Measurements from ENCODE around the gene ZBTB39. TPM values are rescaled to one million over a fixed set of nuclear protein-coding genes. Genes with fewer than 3 reads are reported as not detected.
"Not testable (repeated sequence)": the region's sequence is repeated elsewhere in the genome, so short reads cannot be mapped to it uniquely, and the experiment has no call there.

Gene ZBTB39
- total RNA-seq, 1 donor from 2014 or later = 5.7 TPM

DNA sequence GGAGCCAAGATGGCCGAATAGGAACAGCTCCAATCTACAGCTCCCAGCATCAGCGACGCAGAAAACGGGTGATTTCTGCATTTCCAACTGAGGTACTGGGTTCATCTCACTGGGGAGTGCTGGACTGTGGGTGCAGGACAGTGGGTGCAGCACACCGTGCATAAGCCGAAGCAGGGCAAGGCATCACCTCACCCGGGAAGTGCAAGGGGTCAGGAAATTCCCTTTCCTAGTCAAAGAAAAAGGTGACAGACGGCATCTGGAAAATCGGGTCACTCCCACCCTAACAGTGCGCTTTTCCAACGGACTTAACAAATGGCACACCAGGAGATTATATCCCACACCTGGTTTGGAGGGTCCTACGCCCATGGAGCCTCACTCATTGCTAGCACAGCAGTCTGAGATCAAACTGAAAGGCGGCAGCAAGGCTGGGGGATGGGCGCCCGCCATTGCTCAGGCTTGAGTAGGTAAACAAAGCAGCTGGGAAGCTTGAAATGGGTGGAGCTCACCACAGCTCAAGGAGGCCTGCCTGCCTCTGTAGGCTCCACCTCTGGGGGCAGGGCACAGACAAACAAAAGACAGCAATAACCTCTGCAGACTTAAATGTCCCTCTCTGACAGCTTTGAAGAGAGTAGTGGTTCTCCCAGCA, 40.2 kb downstream of the ZBTB39 start:
- H3K27ac ChIP-seq (ENCODE audit: low read depth, low read length); H3K36me3 ChIP-seq (ENCODE audit: control insufficient read depth in 3 of 3, insufficient read depth in 3 of 3, low read length in 3 of 3); H3K27me3 ChIP-seq (ENCODE audit: control insufficient read depth in 3 of 3, insufficient read depth in 3 of 3, low read length in 3 of 3); H3K9ac ChIP-seq (ENCODE audit: low read depth in 1 of 3, low read length in 3 of 3); H3K4me1 ChIP-seq (ENCODE audit: control insufficient read depth in 3 of 3, insufficient read depth in 3 of 3, low read length in 3 of 3); H3K4me3 ChIP-seq (ENCODE audit: low read length in 3 of 3); H3K9me3 ChIP-seq (ENCODE audit: control insufficient read depth in 3 of 3, low read length in 3 of 3): not testable (repeated sequence)

DNA sequence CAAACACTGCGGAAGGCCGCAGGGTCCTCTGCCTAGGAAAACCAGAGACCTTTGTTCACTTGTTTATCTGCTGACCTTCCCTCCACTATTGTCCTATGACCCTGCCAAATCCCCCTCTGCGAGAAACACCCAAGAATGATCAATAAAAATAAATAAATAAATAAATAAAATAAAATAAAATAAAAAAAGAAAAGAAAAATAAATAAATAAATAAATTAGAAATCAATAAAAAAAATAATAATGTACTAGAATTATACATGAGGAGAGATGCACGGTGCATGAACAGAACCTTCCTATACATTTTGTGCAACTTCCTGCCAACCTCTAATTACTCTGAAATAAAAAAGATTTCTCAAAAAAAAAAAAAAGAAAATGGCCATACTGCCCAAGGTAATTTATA, 41.2 kb downstream of the ZBTB39 start:
- not testable (repeated sequence) for H3K27me3 ChIP-seq (ENCODE audit: control insufficient read depth in 3 of 3, insufficient read depth in 3 of 3, low read length in 3 of 3); H3K36me3 ChIP-seq (ENCODE audit: control insufficient read depth in 3 of 3, insufficient read depth in 3 of 3, low read length in 3 of 3); H3K4me3 ChIP-seq (ENCODE audit: low read length in 3 of 3); H3K9me3 ChIP-seq (ENCODE audit: control insufficient read depth in 3 of 3, low read length in 3 of 3); H3K9ac ChIP-seq (ENCODE audit: low read depth in 1 of 3, low read length in 3 of 3); H3K27ac ChIP-seq (ENCODE audit: low read depth, low read length); H3K4me1 ChIP-seq (ENCODE audit: control insufficient read depth in 3 of 3, insufficient read depth in 3 of 3, low read length in 3 of 3)

- H3K4me3 ChIP-seq (ENCODE audit: low read length in 3 of 3); H3K9ac ChIP-seq (ENCODE audit: low read depth in 1 of 3, low read length in 3 of 3); H3K9me3 ChIP-seq (ENCODE audit: control insufficient read depth in 3 of 3, low read length in 3 of 3); H3K36me3 ChIP-seq (ENCODE audit: control insufficient read depth in 3 of 3, insufficient read depth in 3 of 3, low read length in 3 of 3); H3K27ac ChIP-seq (ENCODE audit: low read depth, low read length); H3K4me1 ChIP-seq (ENCODE audit: control insufficient read depth in 3 of 3, insufficient read depth in 3 of 3, low read length in 3 of 3); H3K27me3 ChIP-seq (ENCODE audit: control insufficient read depth in 3 of 3, insufficient read depth in 3 of 3, low read length in 3 of 3): not testable (repeated sequence)
Measured at GRCh38 chr12:56963557-56963956, 42.8 kb downstream of the ZBTB39 start.

DNA sequence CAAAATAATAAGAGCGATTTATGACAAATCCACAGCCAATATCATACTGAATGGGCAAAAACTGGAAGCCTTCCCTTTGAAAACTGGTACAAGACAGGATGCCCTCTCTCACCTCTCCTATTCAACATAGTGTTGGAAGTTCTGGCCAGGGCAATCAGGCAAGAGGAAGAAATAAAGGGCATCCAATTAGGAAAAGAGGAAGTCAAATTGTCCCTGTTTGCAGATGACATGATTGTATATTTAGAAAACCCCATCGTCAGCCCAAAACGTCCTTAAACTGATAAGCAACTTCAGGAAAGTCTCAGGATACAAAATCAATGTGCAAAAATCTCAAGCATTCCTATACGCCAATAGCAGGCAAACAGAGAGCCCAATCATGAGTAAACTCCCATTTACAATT, 44.1 kb downstream of the ZBTB39 start:
- not testable (repeated sequence) for H3K9me3 ChIP-seq (ENCODE audit: control insufficient read depth in 3 of 3, low read length in 3 of 3); H3K4me3 ChIP-seq (ENCODE audit: low read length in 3 of 3); H3K36me3 ChIP-seq (ENCODE audit: control insufficient read depth in 3 of 3, insufficient read depth in 3 of 3, low read length in 3 of 3); H3K4me1 ChIP-seq (ENCODE audit: control insufficient read depth in 3 of 3, insufficient read depth in 3 of 3, low read length in 3 of 3); H3K27ac ChIP-seq (ENCODE audit: low read depth, low read length); H3K9ac ChIP-seq (ENCODE audit: low read depth in 1 of 3, low read length in 3 of 3); H3K27me3 ChIP-seq (ENCODE audit: control insufficient read depth in 3 of 3, insufficient read depth in 3 of 3, low read length in 3 of 3)

DNA sequence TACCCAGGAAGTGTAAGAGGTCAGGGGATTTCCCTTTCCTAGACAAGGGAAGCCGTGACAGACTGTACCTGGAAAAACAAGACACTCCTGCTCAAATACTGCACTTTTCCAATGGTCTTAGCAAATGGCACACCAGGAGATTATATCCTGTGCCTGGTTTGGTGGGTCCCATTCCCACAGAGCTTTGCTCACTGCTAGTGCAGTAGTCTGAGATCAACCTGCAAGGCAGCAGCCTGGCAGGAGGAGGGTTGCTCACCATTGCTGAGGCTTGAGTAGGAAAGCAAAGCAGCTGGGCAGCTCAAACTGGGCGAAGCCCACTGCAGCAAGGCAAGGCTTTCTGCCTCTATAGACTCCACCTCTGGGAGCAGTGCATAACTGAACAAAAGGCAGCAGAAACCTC, 47.9 kb downstream of the ZBTB39 start:
- Histone ChIP-seq H3K4me1 (ENCODE audit: control insufficient read depth in 3 of 3, insufficient read depth in 3 of 3, low read length in 3 of 3) (no peaks in the 10 kb centered on the region), H3K27me3 (ENCODE audit: control insufficient read depth in 3 of 3, insufficient read depth in 3 of 3, low read length in 3 of 3) (no peaks in the 10 kb centered on the region), H3K9me3 (ENCODE audit: control insufficient read depth in 3 of 3, low read length in 3 of 3) (peaks cover 0 to 4% (median 3%) of the 10 kb centered on the region in 3 donors), H3K36me3 (ENCODE audit: control insufficient read depth in 3 of 3, insufficient read depth in 3 of 3, low read length in 3 of 3) (no peaks in the 10 kb centered on the region), H3K9ac (ENCODE audit: low read depth in 1 of 3, low read length in 3 of 3) (no peak overlapping the region), H3K27ac (ENCODE audit: low read depth, low read length) (no peak overlapping the region), H3K4me3 (ENCODE audit: low read length in 3 of 3) (no peak overlapping the region)

DNA sequence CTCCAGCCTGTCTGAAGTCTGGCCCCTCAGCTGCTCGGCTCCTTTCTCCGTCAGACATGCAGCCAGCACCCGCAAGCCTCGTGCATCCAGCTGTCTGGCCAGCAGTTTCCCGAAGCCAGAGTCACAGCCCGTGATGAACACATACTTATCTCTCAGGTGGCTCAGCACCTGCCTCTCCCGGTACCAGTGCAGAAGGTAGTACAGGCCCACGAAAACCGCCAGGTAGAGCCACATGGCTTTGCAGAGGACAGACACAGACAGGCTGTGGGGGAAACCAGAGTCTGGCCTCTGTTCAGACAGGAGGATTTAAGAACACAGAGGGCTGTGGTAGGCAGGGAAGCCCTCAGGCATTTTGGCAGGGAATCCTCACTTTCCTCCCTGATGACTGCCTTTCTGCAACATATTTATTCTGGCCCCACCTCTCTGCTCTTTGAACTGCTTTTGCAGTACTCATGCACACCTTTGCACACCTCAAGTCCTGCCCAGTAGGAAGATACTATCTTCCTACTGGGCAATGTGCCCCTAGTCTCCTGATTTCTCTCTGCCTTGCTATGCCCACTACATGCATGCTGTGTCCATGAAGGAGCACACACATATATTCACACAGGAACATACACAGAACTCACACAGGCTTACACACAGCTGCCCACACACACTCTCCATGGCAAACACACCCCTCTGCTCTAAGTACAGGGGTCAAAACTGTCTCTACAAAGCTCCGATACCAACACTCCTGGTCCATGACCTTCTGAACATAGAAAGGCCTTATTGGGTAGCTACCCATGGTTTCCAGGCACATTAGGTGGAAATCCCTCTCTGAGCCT, 48.9 kb downstream of the ZBTB39 start, which contains the start of gene RDH16:
TSS of gene RDH16 (minus strand) at position 380 of the 824 bp plus-strand sequence. CDS start at position 234, 146 bp downstream.
- peaks cover 0 to 4% (median 3%) of the 10 kb centered on the region in 3 donors for H3K9me3 ChIP-seq (ENCODE audit: control insufficient read depth in 3 of 3, low read length in 3 of 3)
- H3K27me3 ChIP-seq (ENCODE audit: control insufficient read depth in 3 of 3, insufficient read depth in 3 of 3, low read length in 3 of 3) = no peaks in the 10 kb centered on the region
- H3K36me3 ChIP-seq (ENCODE audit: control insufficient read depth in 3 of 3, insufficient read depth in 3 of 3, low read length in 3 of 3) = peaks cover 0 to 1% (median 0%) of the 10 kb centered on the region in 3 donors

DNA sequence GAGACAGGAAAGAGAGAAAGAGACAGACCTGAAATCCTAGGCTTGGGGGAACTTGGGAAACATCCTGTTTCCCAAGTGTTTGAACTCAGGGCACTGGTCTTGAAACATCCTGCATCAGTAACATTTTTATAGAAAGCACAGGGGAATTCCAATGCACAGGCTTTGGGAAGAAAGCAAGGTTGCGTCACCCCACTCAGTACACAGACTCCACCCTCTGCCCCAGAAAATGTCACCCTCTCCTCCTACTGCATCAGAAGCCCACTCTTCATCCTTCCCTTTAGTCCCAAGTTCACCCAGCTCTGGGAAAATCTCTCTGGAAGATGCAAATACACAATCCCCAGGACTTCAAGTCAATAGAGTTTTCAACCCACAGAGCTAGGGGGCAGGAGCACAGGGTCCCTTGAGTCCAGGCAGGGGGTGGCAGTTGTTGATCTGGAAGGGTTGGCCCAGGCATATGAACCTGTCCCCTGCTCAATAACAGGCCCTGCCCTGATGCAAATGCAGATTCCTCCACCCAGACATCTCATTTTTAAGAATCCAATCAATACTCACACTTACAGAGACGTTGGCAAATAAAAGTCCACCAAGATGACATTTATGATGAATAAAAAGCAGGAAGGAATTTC, 50.6 kb downstream of the ZBTB39 start:
- Histone ChIP-seq H3K27ac (ENCODE audit: low read depth, low read length) (no peak overlapping the region), H3K9ac (ENCODE audit: low read depth in 1 of 3, low read length in 3 of 3) (no peak overlapping the region), H3K4me3 (ENCODE audit: low read length in 3 of 3) (no peak overlapping the region), H3K9me3 (ENCODE audit: control insufficient read depth in 3 of 3, low read length in 3 of 3) (peaks cover 0 to 4% (median 3%) of the 10 kb centered on the region in 3 donors), H3K36me3 (ENCODE audit: control insufficient read depth in 3 of 3, insufficient read depth in 3 of 3, low read length in 3 of 3) (peaks cover 0 to 3% (median 2%) of the 10 kb centered on the region in 3 donors), H3K4me1 (ENCODE audit: control insufficient read depth in 3 of 3, insufficient read depth in 3 of 3, low read length in 3 of 3) (no peaks in the 10 kb centered on the region), H3K27me3 (ENCODE audit: control insufficient read depth in 3 of 3, insufficient read depth in 3 of 3, low read length in 3 of 3) (no peaks in the 10 kb centered on the region)

More for the DNA sequence above, 48.9 kb downstream of the ZBTB39 start, which contains the start of gene RDH16:
- Histone ChIP-seq H3K9ac (ENCODE audit: low read depth in 1 of 3, low read length in 3 of 3) (no peak within 1 kb of the TSS), H3K27ac (ENCODE audit: low read depth, low read length) (no peak within 1 kb of the TSS), H3K4me3 (ENCODE audit: low read length in 3 of 3) (no peak within 1 kb of the TSS), H3K4me1 (ENCODE audit: control insufficient read depth in 3 of 3, insufficient read depth in 3 of 3, low read length in 3 of 3) (no peaks in the 10 kb centered on the region)

DNA sequence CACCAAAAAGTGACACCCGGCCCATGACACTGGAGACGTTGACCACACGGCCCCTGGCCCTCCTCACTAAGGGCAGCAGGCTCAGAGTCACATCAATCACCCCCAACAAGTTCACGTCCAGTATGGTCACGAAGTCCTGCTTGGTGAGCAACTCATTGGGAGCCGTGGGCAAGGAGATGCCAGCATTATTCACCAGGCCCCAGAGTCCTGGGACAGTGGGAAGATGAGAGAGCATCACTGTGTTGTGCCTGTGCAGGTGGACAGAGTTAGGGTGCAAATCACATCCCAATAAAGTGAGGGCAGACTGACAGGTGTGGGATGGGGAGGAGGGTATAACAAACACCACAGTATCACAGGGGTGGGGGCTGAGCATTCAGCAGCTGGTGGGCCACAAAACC, 51.4 kb downstream of the ZBTB39 start:
- Histone ChIP-seq H3K4me1 (ENCODE audit: control insufficient read depth in 3 of 3, insufficient read depth in 3 of 3, low read length in 3 of 3) (no peaks in the 10 kb centered on the region), H3K27ac (ENCODE audit: low read depth, low read length) (no peak overlapping the region), H3K36me3 (ENCODE audit: control insufficient read depth in 3 of 3, insufficient read depth in 3 of 3, low read length in 3 of 3) (peaks cover 0 to 5% (median 4%) of the 10 kb centered on the region in 3 donors), H3K9ac (ENCODE audit: low read depth in 1 of 3, low read length in 3 of 3) (no peak overlapping the region), H3K4me3 (ENCODE audit: low read length in 3 of 3) (no peak overlapping the region), H3K9me3 (ENCODE audit: control insufficient read depth in 3 of 3, low read length in 3 of 3) (peaks cover 0 to 4% (median 3%) of the 10 kb centered on the region in 3 donors), H3K27me3 (ENCODE audit: control insufficient read depth in 3 of 3, insufficient read depth in 3 of 3, low read length in 3 of 3) (no peaks in the 10 kb centered on the region)

GRCh38 chr12:56954057-56954957, 52.0 kb downstream of the ZBTB39 start:
- Histone ChIP-seq H3K27me3 (ENCODE audit: control insufficient read depth in 3 of 3, insufficient read depth in 3 of 3, low read length in 3 of 3) (no peaks in the 10 kb centered on the region), H3K9ac (ENCODE audit: low read depth in 1 of 3, low read length in 3 of 3) (no peak overlapping the region), H3K4me1 (ENCODE audit: control insufficient read depth in 3 of 3, insufficient read depth in 3 of 3, low read length in 3 of 3) (no peaks in the 10 kb centered on the region), H3K4me3 (ENCODE audit: low read length in 3 of 3) (no peak overlapping the region), H3K36me3 (ENCODE audit: control insufficient read depth in 3 of 3, insufficient read depth in 3 of 3, low read length in 3 of 3) (peaks cover 0 to 5% (median 4%) of the 10 kb centered on the region in 3 donors), H3K9me3 (ENCODE audit: control insufficient read depth in 3 of 3, low read length in 3 of 3) (peaks cover 0 to 4% (median 3%) of the 10 kb centered on the region in 3 donors), H3K27ac (ENCODE audit: low read depth, low read length) (no peak overlapping the region)

All from skeletal muscle tissue (tissue), 4 donors.